Suprapubic skin (tissue), 4 donors: ENCODE measurements around the gene MYOM3.
"Not testable (repeated sequence)": the region's sequence is repeated elsewhere in the genome, so short reads cannot be mapped to it uniquely, and the experiment has no call there.

Experiments
- POLR2A ChIP-seq, 2 donors: fragments of 450-650 bp; IDR thresholded peaks; one replicate each; pipeline ENCODE4 v1.6.1; 2017; ENCODE audit warnings: antibody characterized with exemption in 2 of 2, mild to moderate bottlenecking in 2 of 2, moderate library complexity in 2 of 2
- POLR2AphosphoS5 ChIP-seq, 3 donors: sonication (generic); formaldehyde crosslinking; IDR thresholded peaks; one replicate each; pipeline ENCODE4 v1.6.1; 2017; ENCODE audit warnings: antibody characterized with exemption in 3 of 3
- TF ChIP-seq, protein P1 (sequence below), 2 donors: fragments of 200-600 bp in 1 of 2; fragments of 450-650 bp in 1 of 2; sonication (generic) in 1 of 2; IDR thresholded peaks; one replicate each; pipeline ENCODE4 v1.5.1; 2016 to 2019; ENCODE audit warnings: antibody characterized with exemption in 2 of 2, mild to moderate bottlenecking in 1 of 2, moderate library complexity in 1 of 2

DNA sequence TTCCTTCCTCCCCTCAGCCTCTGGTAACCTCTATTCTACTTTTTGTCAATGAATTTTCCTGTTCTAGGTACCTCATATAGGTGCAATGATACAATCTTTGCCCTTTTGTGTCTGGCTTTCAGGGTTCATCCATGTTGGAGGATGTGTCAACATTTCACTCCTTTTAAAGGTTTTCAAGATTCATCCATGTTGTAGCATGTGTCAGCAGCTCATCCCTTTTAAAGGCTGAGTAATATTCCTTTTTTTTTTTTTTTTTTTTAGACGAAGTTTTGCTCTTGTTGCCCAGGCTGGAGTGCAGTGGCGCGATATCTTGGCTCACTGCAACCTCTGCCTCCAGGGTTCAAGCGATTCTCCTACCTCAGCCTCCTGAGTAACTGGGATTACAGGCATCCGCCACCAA lies 67.3 kb downstream of the MYOM3 start:
- TF ChIP-seq POLR2A, POLR2AphosphoS5 (IDR thresholded peaks at IDR 0.05): not testable (repeated sequence)
- TF ChIP-seq, protein P1, sequence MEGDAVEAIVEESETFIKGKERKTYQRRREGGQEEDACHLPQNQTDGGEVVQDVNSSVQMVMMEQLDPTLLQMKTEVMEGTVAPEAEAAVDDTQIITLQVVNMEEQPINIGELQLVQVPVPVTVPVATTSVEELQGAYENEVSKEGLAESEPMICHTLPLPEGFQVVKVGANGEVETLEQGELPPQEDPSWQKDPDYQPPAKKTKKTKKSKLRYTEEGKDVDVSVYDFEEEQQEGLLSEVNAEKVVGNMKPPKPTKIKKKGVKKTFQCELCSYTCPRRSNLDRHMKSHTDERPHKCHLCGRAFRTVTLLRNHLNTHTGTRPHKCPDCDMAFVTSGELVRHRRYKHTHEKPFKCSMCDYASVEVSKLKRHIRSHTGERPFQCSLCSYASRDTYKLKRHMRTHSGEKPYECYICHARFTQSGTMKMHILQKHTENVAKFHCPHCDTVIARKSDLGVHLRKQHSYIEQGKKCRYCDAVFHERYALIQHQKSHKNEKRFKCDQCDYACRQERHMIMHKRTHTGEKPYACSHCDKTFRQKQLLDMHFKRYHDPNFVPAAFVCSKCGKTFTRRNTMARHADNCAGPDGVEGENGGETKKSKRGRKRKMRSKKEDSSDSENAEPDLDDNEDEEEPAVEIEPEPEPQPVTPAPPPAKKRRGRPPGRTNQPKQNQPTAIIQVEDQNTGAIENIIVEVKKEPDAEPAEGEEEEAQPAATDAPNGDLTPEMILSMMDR (IDR thresholded peaks at IDR 0.05) = not testable (repeated sequence)
